HCT116 (cell line): Measurements from ENCODE around the gene RADIL. TPM values are rescaled to one million over a fixed set of nuclear protein-coding genes. Genes with fewer than 3 reads are reported as not detected.

Experiments used
- ATAC-seq: fragments of 200-7000 bp; cut with Tn5 transposase; 2 replicates; pipeline ENCODE4 v1.9.1; 2020; ENCODE audit warnings: mild to moderate bottlenecking, moderate library complexity
- BruUV-seq: library from RNA; stranded (reverse); fragments of 400-500 nt; replicated peaks from 2 replicates; lab custom pipeline; 2021; lab: Mats Ljungman, UMichigan
- CTCF ChIA-PET: fragments of 300-600 bp; sonication (Branson Sonifier 250); formaldehyde crosslinking; loops from one replicate; lab custom pipeline; 2021; ENCODE audit warnings: antibody characterized with exemption; lab: Charles Lee
- POLR2A ChIA-PET: fragments of 300-600, 350-600 bp; sonication (Branson Sonifier 250); formaldehyde crosslinking; loops from one replicate; lab custom pipeline; 2021; ENCODE audit warnings: antibody characterized with exemption; lab: Charles Lee
- RAD21 ChIA-PET, 2 experiments: fragments of 300-600 bp; sonication (Branson Sonifier 250); formaldehyde crosslinking; loops; one replicate each; lab custom pipeline; 2023; ENCODE audit warnings: low total read pairs in 2 of 2; ENCODE audit not compliant: uncharacterized antibody in 2 of 2, unreplicated experiment in 2 of 2, low non-redundant PET in 1 of 2; lab: Charles Lee
- DNase-seq: peaks from one replicate; pipeline ENCODE4 v3.0.0-alpha.2; 2010; ENCODE audit warnings: low read depth, low spot score
- H2AFZ ChIP-seq: fragments of 200-600 bp; shearing (Covaris generic), sonication (generic); 2 replicates; pipeline ENCODE4 v1.6.1; 2017; ENCODE audit warnings: low read depth, mixed run types, mixed read lengths, antibody characterized with exemption, low read length; ENCODE audit not compliant: poor library complexity, severe bottlenecking
- H3K27ac ChIP-seq: 2 replicates; pipeline ENCODE4 v1.5.1; 2012; ENCODE audit warnings: low read depth, low read length
- H3K27me3 ChIP-seq: fragments of 200-600 bp; sonication (generic); 2 replicates; pipeline ENCODE4 v1.6.1; 2016; ENCODE audit warnings: mixed run types, low read length, mixed read lengths; ENCODE audit not compliant: insufficient read depth
- H3K36me3 ChIP-seq, 2 experiments: fragments of 200-500 bp in 1 of 2; fragments of 200-600 bp in 1 of 2; sonication (Bioruptor generic) in 1 of 2; sonication (generic) in 1 of 2; 2 replicates each; pipeline versions ENCODE4 v1.5.1 to v1.6.1; 2014 to 2016; ENCODE audit warnings: low read length in 2 of 2, inconsistent platforms in 1 of 2, mixed read lengths in 1 of 2, mixed run types in 1 of 2; ENCODE audit not compliant: insufficient read depth in 2 of 2, control insufficient read depth in 1 of 2
- H3K4me1 ChIP-seq, 2 experiments: fragments of 200-600 bp in 1 of 2; sonication (generic) in 1 of 2; 2 replicates each; pipeline versions ENCODE4 v1.5.1 to v1.6.1; 2012 to 2017; ENCODE audit warnings: low read length in 2 of 2, inconsistent platforms in 1 of 2, mild to moderate bottlenecking in 1 of 2, mixed read lengths in 1 of 2, mixed run types in 1 of 2, moderate library complexity in 1 of 2; ENCODE audit not compliant: insufficient read depth in 2 of 2, control insufficient read depth in 1 of 2
- H3K4me2 ChIP-seq: fragments of 200-600 bp; sonication (generic); 2 replicates; pipeline ENCODE4 v1.6.1; 2017; ENCODE audit warnings: mixed run types, low read length, mixed read lengths
- H3K4me3 ChIP-seq, 2 experiments: fragments of 200-600 bp in 1 of 2; sonication (generic) in 1 of 2; replicated peaks in 1 of 2; 2 replicates each; pipeline ENCODE4 v1.5.1; 2011 to 2016; ENCODE audit warnings: low read length in 2 of 2, control low read depth in 1 of 2, low read depth in 1 of 2, mild to moderate bottlenecking in 1 of 2, mixed read lengths in 1 of 2, mixed run types in 1 of 2
- H3K79me2 ChIP-seq: fragments of 200-600 bp; sonication (generic); 2 replicates; pipeline ENCODE4 v1.6.1; 2017; ENCODE audit warnings: mild to moderate bottlenecking, mixed run types, low read length, moderate library complexity, mixed read lengths; ENCODE audit not compliant: insufficient read depth
- H3K9ac ChIP-seq: fragments of 200-600 bp; sonication (generic); 2 replicates; pipeline ENCODE4 v1.6.1; 2016; ENCODE audit warnings: low read length, mixed read lengths
- H3K9me2 ChIP-seq: fragments of 200-600 bp; sonication (generic), shearing (Covaris generic); 2 replicates; pipeline ENCODE4 v1.6.1; 2017; ENCODE audit warnings: mixed run types, mild to moderate bottlenecking, moderate library complexity; ENCODE audit not compliant: insufficient read depth
- H3K9me3 ChIP-seq, 2 experiments: fragments of 200-500 bp in 1 of 2; fragments of 200-600 bp in 1 of 2; sonication (Bioruptor generic) in 1 of 2; sonication (generic) in 1 of 2; 2 replicates each; pipeline ENCODE4 v1.6.1; 2014 to 2017; ENCODE audit warnings: low read length in 2 of 2, mixed read lengths in 2 of 2, inconsistent platforms in 1 of 2, low read depth in 1 of 2, mild to moderate bottlenecking in 1 of 2, mixed run types in 1 of 2, moderate library complexity in 1 of 2; ENCODE audit not compliant: control insufficient read depth in 1 of 2, insufficient read depth in 1 of 2
- H4K20me1 ChIP-seq: fragments of 200-600 bp; sonication (generic), shearing (Covaris generic); 2 replicates; pipeline ENCODE4 v1.6.1; 2017; ENCODE audit warnings: mixed run types, mild to moderate bottlenecking, moderate library complexity; ENCODE audit not compliant: insufficient read depth
- ATF3 ChIP-seq: IDR thresholded peaks from 2 replicates; pipeline ENCODE4 v1.6.1; 2012
- CEBPB ChIP-seq: IDR thresholded peaks from 2 replicates; pipeline ENCODE4 v1.6.1; 2012; ENCODE audit warnings: low read depth
- EGR1 ChIP-seq: IDR thresholded peaks from 2 replicates; pipeline ENCODE4 v1.6.1; 2012; ENCODE audit warnings: low read depth
- ELF1 ChIP-seq: IDR thresholded peaks from 2 replicates; pipeline ENCODE4 v1.6.1; 2012; ENCODE audit warnings: low read depth, borderline replicate concordance
- POLR2AphosphoS5 ChIP-seq: IDR thresholded peaks from 2 replicates; pipeline ENCODE4 v1.6.1; 2011; ENCODE audit warnings: mild to moderate bottlenecking, low read depth, low read length, moderate library complexity
- SP1 ChIP-seq: IDR thresholded peaks from 2 replicates; pipeline ENCODE4 v1.6.1; 2012; ENCODE audit warnings: low read depth
- SRF ChIP-seq: IDR thresholded peaks from 2 replicates; pipeline ENCODE4 v1.6.1; 2012; ENCODE audit warnings: low read depth
- TCF7L2 ChIP-seq: IDR thresholded peaks from 2 replicates; pipeline ENCODE4 v1.7.0; 2011; ENCODE audit warnings: borderline replicate concordance, inconsistent platforms; ENCODE audit not compliant: insufficient read depth, insufficient read length; ENCODE audit errors: extremely low read depth
- YY1 ChIP-seq: IDR thresholded peaks from 2 replicates; pipeline ENCODE4 v1.6.1; 2011; ENCODE audit warnings: low read length, low read depth, moderate library complexity, mild to moderate bottlenecking; ENCODE audit not compliant: insufficient replicate concordance; ENCODE audit errors: extremely low read depth
- ZNF274 ChIP-seq: fragments of 200-500 bp; sonication (Bioruptor generic); IDR thresholded peaks from 2 replicates; pipeline ENCODE4 v1.6.1; 2014; ENCODE audit warnings: mild to moderate bottlenecking, low read depth, low read length, inconsistent platforms
- intact Hi-C: fragments of 100-400 bp; cut with micrococcal nuclease; formaldehyde crosslinking; loops from 2 replicates; pipeline ENCODE4 v1.10.0; 2022
- total RNA-seq: library from RNA; stranded (reverse); gene quantifications from one replicate; pipeline ENCODE4 v1.2.1, GENCODE V29; 2021; ENCODE audit not compliant: unreplicated experiment

Gene RADIL
- total RNA-seq, 1 experiment from 2014 or later = 5.3 TPM

GRCh38 chr7:4789194-4790077 lies 94.1 kb downstream of the RADIL start:
- H3K4me1 ChIP-seq = peaks cover 0 to 7% of the 10 kb centered on the region in 2 experiments; a peak in 2 of 4 replicates
- ChIA-PET POLR2A (interaction anchor here (0.6 kb wide), 1 partner anchor 8 kb away, joined by 3 read pairs; no protein-coding TSS in a partner anchor), RAD21 (no interaction called here), CTCF (no interaction called here)
- H3K27me3 ChIP-seq = no peaks in the 10 kb centered on the region
- H3K9ac ChIP-seq = no peak overlapping the region
- no peak overlapping the region for H3K4me3 ChIP-seq
- no peaks in the 10 kb centered on the region for H4K20me1 ChIP-seq
- H3K9me3 ChIP-seq = no peaks in the 10 kb centered on the region
- intact Hi-C loops = no loop called here
- ATAC-seq (no peak), DNase-seq (no peak)
- H3K27ac ChIP-seq = no peak overlapping the region
- no peak overlapping the region for H3K4me2 ChIP-seq
- BruUV-seq = no TSS peak
- no peak overlapping the region for H2AFZ ChIP-seq
- H3K79me2 ChIP-seq = no peaks in the 10 kb centered on the region
- no peaks in the 10 kb centered on the region for H3K36me3 ChIP-seq
- no peak for TF ChIP-seq ELF1
- TF ChIP-seq YY1 = no peak
- TF ChIP-seq CEBPB = no peak
- no peak for TF ChIP-seq ATF3
- no peak for TF ChIP-seq POLR2AphosphoS5
- no peak for TF ChIP-seq TCF7L2
- TF ChIP-seq SP1 = no peak
- no peak for TF ChIP-seq EGR1
- TF ChIP-seq ZNF274 = no peak
- no peak for TF ChIP-seq SRF
- TF ChIP-seq, all 23 proteins: peak for 0
- H3K9me2 ChIP-seq = no peaks in the 10 kb centered on the region
